ENCODE measurements around the gene NR2E3.

NR2E3 gene

DNA sequence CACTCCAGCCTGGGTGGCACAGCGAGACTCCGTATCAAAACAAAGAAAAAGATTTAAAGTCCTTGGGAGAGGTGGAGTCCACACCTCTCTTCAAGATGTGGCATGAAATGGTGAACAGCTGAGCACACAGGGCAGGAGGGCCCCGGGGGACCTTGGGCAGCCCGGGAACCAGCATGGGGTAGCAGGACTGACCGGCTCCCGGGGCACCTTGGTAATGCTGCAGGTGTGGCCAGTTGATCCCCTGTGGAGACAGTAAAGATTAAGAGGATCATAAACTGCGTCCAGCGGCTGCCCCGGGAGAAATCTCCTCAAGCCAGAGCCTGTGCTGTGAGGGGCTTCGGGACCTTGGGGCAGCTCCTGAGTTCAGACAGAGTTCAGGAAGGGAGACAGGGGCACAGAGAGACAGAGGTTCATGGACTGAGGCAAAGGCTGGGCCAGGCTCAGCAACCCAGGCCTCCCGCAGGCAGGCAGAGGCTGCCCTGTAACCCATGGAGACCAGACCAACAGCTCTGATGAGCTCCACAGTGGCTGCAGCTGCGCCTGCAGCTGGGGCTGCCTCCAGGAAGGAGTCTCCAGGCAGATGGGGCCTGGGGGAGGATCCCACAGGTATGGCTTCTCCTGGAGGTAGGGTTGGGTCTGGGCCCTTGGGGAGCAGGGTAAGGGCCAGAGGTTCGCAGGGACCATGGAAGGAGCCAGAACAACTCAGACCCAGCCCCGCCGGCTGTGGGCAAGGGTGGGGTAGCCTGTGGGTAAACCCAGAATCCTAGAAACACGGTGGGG is at the start of gene NR2E3:
Gene NR2E3 (plus strand): TSS at position 299 of the 780 bp plus-strand sequence. CDS start 190 bp downstream, at position 489.
- Histone ChIP-seq H3K4me3 (ENCODE audit: low read depth in 1 of 2, low read length in 2 of 2) (no peak within 1 kb of the TSS), H3K9me3 (ENCODE audit: control insufficient read depth in 1 of 2, low read length in 2 of 2) (no peaks in the 10 kb centered on the region), H3K27me3 (ENCODE audit: control insufficient read depth in 1 of 2, insufficient read depth in 2 of 2, low read length in 2 of 2) (no peaks in the 10 kb centered on the region)

GRCh38 chr15:71760852-71761251 is 49.5 kb upstream of the NR2E3 start:
- Histone ChIP-seq H3K27ac (ENCODE audit: low read depth, low read length) (no peak overlapping the region), H3K4me1 (ENCODE audit: control insufficient read depth in 1 of 2, insufficient read depth in 2 of 2, low read length in 2 of 2) (peaks cover 3 to 8% of the 10 kb centered on the region in 2 donors), H3K9ac (ENCODE audit: low read depth in 1 of 2, low read length in 2 of 2) (no peak overlapping the region), H3K36me3 (ENCODE audit: control insufficient read depth in 1 of 2, insufficient read depth in 2 of 2, low read length in 2 of 2) (no peaks in the 10 kb centered on the region), H3K9me3 (ENCODE audit: control insufficient read depth in 1 of 2, low read length in 2 of 2) (peaks cover 8 to 11% of the 10 kb centered on the region in 2 donors), H3K27me3 (ENCODE audit: control insufficient read depth in 1 of 2, insufficient read depth in 2 of 2, low read length in 2 of 2) (no peaks in the 10 kb centered on the region), H3K4me3 (ENCODE audit: low read depth in 1 of 2, low read length in 2 of 2) (no peak overlapping the region)

More for the DNA sequence above, at the start of gene NR2E3:
- no peaks in the 10 kb centered on the region for H3K36me3 ChIP-seq (ENCODE audit: control insufficient read depth in 1 of 2, insufficient read depth in 2 of 2, low read length in 2 of 2)
- H3K9ac ChIP-seq (ENCODE audit: low read depth in 1 of 2, low read length in 2 of 2) = no peak within 1 kb of the TSS
- no peaks in the 10 kb centered on the region for H3K4me1 ChIP-seq (ENCODE audit: control insufficient read depth in 1 of 2, insufficient read depth in 2 of 2, low read length in 2 of 2)
- no peak within 1 kb of the TSS for H3K27ac ChIP-seq (ENCODE audit: low read depth, low read length)

DNA sequence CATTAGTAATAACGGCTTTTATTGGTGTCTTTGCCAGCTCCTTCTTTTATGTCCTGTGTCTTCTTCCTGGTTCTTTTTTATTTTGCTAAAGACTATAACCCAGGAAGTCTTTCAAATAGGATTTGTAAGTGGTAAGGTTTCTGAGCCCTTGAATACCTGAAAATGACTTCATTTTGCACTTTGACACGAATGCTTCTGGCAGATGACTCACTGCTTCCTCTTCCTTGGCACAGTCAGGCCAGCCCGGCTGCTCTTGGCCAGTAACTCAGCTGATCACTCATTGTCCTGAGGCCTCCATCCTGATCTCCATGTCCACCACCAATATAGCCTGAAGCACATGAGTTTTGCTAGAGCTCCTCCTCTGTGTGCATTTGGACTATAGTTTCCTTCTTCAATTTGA is 48.7 kb upstream of the NR2E3 start:
- no peak overlapping the region for H3K27ac ChIP-seq (ENCODE audit: low read depth, low read length)
- no peaks in the 10 kb centered on the region for H3K27me3 ChIP-seq (ENCODE audit: control insufficient read depth in 1 of 2, insufficient read depth in 2 of 2, low read length in 2 of 2)
- peaks cover 3 to 8% of the 10 kb centered on the region in 2 donors for H3K4me1 ChIP-seq (ENCODE audit: control insufficient read depth in 1 of 2, insufficient read depth in 2 of 2, low read length in 2 of 2)
- H3K9me3 ChIP-seq (ENCODE audit: control insufficient read depth in 1 of 2, low read length in 2 of 2) = peaks cover 8 to 11% of the 10 kb centered on the region in 2 donors
- no peaks in the 10 kb centered on the region for H3K36me3 ChIP-seq (ENCODE audit: control insufficient read depth in 1 of 2, insufficient read depth in 2 of 2, low read length in 2 of 2)
- H3K4me3 ChIP-seq (ENCODE audit: low read depth in 1 of 2, low read length in 2 of 2) = no peak overlapping the region
- H3K9ac ChIP-seq (ENCODE audit: low read depth in 1 of 2, low read length in 2 of 2) = no peak overlapping the region

- no peak overlapping the region for H3K27ac ChIP-seq (ENCODE audit: low read depth, low read length)
- H3K9me3 ChIP-seq (ENCODE audit: control insufficient read depth in 1 of 2, low read length in 2 of 2) = no peaks in the 10 kb centered on the region
- H3K9ac ChIP-seq (ENCODE audit: low read depth in 1 of 2, low read length in 2 of 2) = no peak overlapping the region
- no peak overlapping the region for H3K4me3 ChIP-seq (ENCODE audit: low read depth in 1 of 2, low read length in 2 of 2)
- no peaks in the 10 kb centered on the region for H3K27me3 ChIP-seq (ENCODE audit: control insufficient read depth in 1 of 2, insufficient read depth in 2 of 2, low read length in 2 of 2)
- H3K4me1 ChIP-seq (ENCODE audit: control insufficient read depth in 1 of 2, insufficient read depth in 2 of 2, low read length in 2 of 2) = no peaks in the 10 kb centered on the region
- peaks cover 0 to 3% of the 10 kb centered on the region in 2 donors for H3K36me3 ChIP-seq (ENCODE audit: control insufficient read depth in 1 of 2, insufficient read depth in 2 of 2, low read length in 2 of 2)
Measured at GRCh38 chr15:71768184-71768583, 42.2 kb upstream of the NR2E3 start.

DNA sequence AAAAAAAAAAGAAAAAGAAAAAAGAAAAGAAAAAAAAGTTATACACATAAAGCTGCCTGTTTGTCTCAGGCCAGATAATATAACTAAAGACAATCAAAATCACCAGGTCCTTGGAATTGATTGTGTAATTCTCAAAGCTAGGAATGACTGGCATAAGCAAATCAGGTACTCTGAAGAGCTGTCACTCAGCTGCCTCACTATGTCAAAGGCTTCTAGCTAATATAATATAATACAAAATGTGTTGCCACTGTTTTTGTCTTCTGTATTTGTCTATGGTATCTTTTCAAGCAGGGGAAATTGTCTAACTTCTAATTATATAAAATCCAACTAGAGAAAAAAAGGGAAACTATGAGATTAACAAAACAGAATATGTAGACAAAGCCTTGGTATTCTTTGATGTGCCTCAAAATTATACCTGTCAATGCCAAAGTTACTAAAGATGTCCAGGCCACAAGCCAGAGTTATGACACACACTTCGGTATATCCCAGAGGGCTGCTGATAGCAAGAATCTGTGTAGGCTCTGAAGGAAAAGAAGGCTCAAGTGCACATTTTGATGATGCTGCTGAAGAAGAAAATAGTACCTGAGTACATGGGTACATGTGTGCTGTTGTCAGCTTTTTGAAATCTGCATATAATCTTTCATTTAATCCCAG is 37.0 kb upstream of the NR2E3 start:
- no peak overlapping the region for H3K4me3 ChIP-seq (ENCODE audit: low read depth in 1 of 2, low read length in 2 of 2)
- H3K9ac ChIP-seq (ENCODE audit: low read depth in 1 of 2, low read length in 2 of 2) = no peak overlapping the region

GRCh38 chr15:71775856-71776255 is 34.5 kb upstream of the NR2E3 start:
- no peak overlapping the region for H3K4me3 ChIP-seq (ENCODE audit: low read depth in 1 of 2, low read length in 2 of 2)
- H3K36me3 ChIP-seq (ENCODE audit: control insufficient read depth in 1 of 2, insufficient read depth in 2 of 2, low read length in 2 of 2) = peaks cover 0 to 3% of the 10 kb centered on the region in 2 donors
- H3K9ac ChIP-seq (ENCODE audit: low read depth in 1 of 2, low read length in 2 of 2) = no peak overlapping the region
- no peak overlapping the region for H3K27ac ChIP-seq (ENCODE audit: low read depth, low read length)
- H3K4me1 ChIP-seq (ENCODE audit: control insufficient read depth in 1 of 2, insufficient read depth in 2 of 2, low read length in 2 of 2) = no peaks in the 10 kb centered on the region
- H3K27me3 ChIP-seq (ENCODE audit: control insufficient read depth in 1 of 2, insufficient read depth in 2 of 2, low read length in 2 of 2) = no peaks in the 10 kb centered on the region
- H3K9me3 ChIP-seq (ENCODE audit: control insufficient read depth in 1 of 2, low read length in 2 of 2) = no peaks in the 10 kb centered on the region

More for the DNA sequence above, 37.0 kb upstream of the NR2E3 start:
- H3K27me3 ChIP-seq (ENCODE audit: control insufficient read depth in 1 of 2, insufficient read depth in 2 of 2, low read length in 2 of 2) = no peaks in the 10 kb centered on the region
- no peak overlapping the region for H3K27ac ChIP-seq (ENCODE audit: low read depth, low read length)
- H3K9me3 ChIP-seq (ENCODE audit: control insufficient read depth in 1 of 2, low read length in 2 of 2) = no peaks in the 10 kb centered on the region
- H3K36me3 ChIP-seq (ENCODE audit: control insufficient read depth in 1 of 2, insufficient read depth in 2 of 2, low read length in 2 of 2) = peaks cover 0 to 3% of the 10 kb centered on the region in 2 donors
- H3K4me1 ChIP-seq (ENCODE audit: control insufficient read depth in 1 of 2, insufficient read depth in 2 of 2, low read length in 2 of 2) = no peaks in the 10 kb centered on the region

GRCh38 chr15:71776304-71776703 is 34.0 kb upstream of the NR2E3 start:
- H3K4me3 ChIP-seq (ENCODE audit: low read depth in 1 of 2, low read length in 2 of 2) = no peak overlapping the region
- H3K36me3 ChIP-seq (ENCODE audit: control insufficient read depth in 1 of 2, insufficient read depth in 2 of 2, low read length in 2 of 2) = peaks cover 0 to 3% of the 10 kb centered on the region in 2 donors
- no peak overlapping the region for H3K9ac ChIP-seq (ENCODE audit: low read depth in 1 of 2, low read length in 2 of 2)
- H3K27ac ChIP-seq (ENCODE audit: low read depth, low read length) = no peak overlapping the region
- no peaks in the 10 kb centered on the region for H3K27me3 ChIP-seq (ENCODE audit: control insufficient read depth in 1 of 2, insufficient read depth in 2 of 2, low read length in 2 of 2)
- no peaks in the 10 kb centered on the region for H3K4me1 ChIP-seq (ENCODE audit: control insufficient read depth in 1 of 2, insufficient read depth in 2 of 2, low read length in 2 of 2)
- H3K9me3 ChIP-seq (ENCODE audit: control insufficient read depth in 1 of 2, low read length in 2 of 2) = no peaks in the 10 kb centered on the region

DNA sequence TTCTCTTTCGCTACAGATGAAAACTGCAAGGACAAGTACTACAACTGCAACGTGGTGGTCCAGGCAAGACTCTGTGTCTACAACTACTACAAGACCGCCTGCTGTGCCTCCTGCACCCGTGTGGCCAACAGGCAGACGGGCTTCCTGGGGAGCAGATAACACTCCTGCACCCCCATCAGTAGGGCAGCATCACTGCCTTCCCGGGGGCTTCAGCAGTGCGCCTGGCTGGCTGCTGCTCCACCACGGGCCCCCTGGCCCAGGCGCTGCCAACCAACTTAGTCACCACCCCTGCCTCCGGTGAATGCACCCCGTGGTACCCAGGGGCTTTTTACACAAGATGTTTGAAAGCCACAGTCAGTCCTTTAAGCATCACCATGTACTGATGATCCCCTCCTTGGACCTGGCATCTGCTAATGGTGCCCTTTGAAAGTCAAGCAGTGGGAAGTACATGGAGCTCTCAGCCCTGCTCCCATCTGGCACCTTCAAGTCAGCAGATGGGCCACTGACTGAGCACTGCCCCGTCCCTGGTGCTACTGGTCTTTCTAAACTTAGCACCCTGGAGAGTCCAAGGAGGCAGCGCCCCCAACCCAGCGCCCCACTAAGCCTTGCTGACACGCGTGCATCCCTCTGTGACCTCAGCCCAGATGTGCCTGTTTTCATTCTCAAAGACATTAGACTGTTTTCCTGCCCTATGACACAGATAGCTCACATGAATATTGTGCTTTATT is 33.0 kb upstream of the NR2E3 start:
- no peak overlapping the region for H3K4me3 ChIP-seq (ENCODE audit: low read depth in 1 of 2, low read length in 2 of 2)
- no peaks in the 10 kb centered on the region for H3K27me3 ChIP-seq (ENCODE audit: control insufficient read depth in 1 of 2, insufficient read depth in 2 of 2, low read length in 2 of 2)
- H3K27ac ChIP-seq (ENCODE audit: low read depth, low read length) = no peak overlapping the region
- no peaks in the 10 kb centered on the region for H3K4me1 ChIP-seq (ENCODE audit: control insufficient read depth in 1 of 2, insufficient read depth in 2 of 2, low read length in 2 of 2)
- H3K36me3 ChIP-seq (ENCODE audit: control insufficient read depth in 1 of 2, insufficient read depth in 2 of 2, low read length in 2 of 2) = no peaks in the 10 kb centered on the region
- no peak overlapping the region for H3K9ac ChIP-seq (ENCODE audit: low read depth in 1 of 2, low read length in 2 of 2)
- no peaks in the 10 kb centered on the region for H3K9me3 ChIP-seq (ENCODE audit: control insufficient read depth in 1 of 2, low read length in 2 of 2)

GRCh38 chr15:71779073-71779797 is 31.1 kb upstream of the NR2E3 start:
- H3K9ac ChIP-seq (ENCODE audit: low read depth in 1 of 2, low read length in 2 of 2) = no peak overlapping the region
- no peaks in the 10 kb centered on the region for H3K4me1 ChIP-seq (ENCODE audit: control insufficient read depth in 1 of 2, insufficient read depth in 2 of 2, low read length in 2 of 2)
- H3K27me3 ChIP-seq (ENCODE audit: control insufficient read depth in 1 of 2, insufficient read depth in 2 of 2, low read length in 2 of 2) = no peaks in the 10 kb centered on the region
- no peak overlapping the region for H3K27ac ChIP-seq (ENCODE audit: low read depth, low read length)
- H3K36me3 ChIP-seq (ENCODE audit: control insufficient read depth in 1 of 2, insufficient read depth in 2 of 2, low read length in 2 of 2) = no peaks in the 10 kb centered on the region
- H3K4me3 ChIP-seq (ENCODE audit: low read depth in 1 of 2, low read length in 2 of 2) = no peak overlapping the region
- no peaks in the 10 kb centered on the region for H3K9me3 ChIP-seq (ENCODE audit: control insufficient read depth in 1 of 2, low read length in 2 of 2)

Data from duodenal mucosa (tissue), 2 donors.